Bronchial smooth muscle cell (primary cell): Measurements from ENCODE around the gene CAPN14. TPM values are rescaled to one million over a fixed set of nuclear protein-coding genes. Genes with fewer than 3 reads are reported as not detected.

Source experiments
- total RNA-seq: library from RNA; depleted of rRNA; stranded (reverse); fragments of >200 nt; gene quantifications from 2 replicates; pipeline ENCODE4 v1.2.1, GENCODE V29; 2014

The CAPN14 gene
- total RNA-seq = 0.16 and 0.17 TPM in 2 replicates

DNA sequence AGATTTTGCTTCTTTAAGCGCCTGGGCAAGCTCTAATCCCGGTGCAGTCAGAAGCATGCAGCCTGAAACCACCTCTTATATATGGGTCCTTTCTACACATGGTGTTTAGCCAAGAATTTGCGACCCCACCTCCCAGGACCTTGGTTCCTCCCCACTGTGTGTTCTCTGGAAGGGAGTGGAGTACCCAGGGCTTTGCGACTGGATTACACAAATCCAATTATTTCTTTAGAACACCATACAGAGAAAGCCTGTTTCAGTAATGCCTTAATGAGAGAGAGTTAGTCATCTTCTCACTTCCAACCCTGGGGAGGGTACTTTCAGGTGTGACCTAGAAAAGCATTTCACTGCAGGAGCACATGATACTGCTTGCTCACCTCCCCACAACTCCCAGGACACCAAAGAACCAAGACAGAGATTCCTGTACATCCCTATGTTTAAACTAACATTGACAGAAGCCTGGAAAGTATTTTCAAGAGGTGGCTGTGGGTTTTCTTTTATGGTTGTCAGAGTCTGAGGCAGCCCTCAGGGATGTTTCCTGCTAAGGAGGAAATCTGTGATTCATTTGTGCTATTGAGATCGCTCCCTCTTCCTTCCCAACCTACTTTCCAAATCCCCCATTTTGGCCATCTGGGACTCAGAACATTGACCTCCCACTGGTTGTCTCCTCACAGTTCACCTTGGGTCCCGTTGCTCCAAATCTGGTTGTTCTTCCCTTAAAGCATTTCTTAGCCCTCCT lies at the start of gene CAPN14:
CAPN14 (minus strand) TSS at position 51 of the 736 bp plus-strand sequence. CDS start 12,068 bp downstream, outside the sequence.

GRCh38 chr2:31233741-31234682 lies 16.7 kb upstream of the CAPN14 start, which contains the start of gene EHD3:
EHD3 (plus strand) TSS chr2:31234152; CDS start chr2:31234622, 470 bp downstream.

DNA sequence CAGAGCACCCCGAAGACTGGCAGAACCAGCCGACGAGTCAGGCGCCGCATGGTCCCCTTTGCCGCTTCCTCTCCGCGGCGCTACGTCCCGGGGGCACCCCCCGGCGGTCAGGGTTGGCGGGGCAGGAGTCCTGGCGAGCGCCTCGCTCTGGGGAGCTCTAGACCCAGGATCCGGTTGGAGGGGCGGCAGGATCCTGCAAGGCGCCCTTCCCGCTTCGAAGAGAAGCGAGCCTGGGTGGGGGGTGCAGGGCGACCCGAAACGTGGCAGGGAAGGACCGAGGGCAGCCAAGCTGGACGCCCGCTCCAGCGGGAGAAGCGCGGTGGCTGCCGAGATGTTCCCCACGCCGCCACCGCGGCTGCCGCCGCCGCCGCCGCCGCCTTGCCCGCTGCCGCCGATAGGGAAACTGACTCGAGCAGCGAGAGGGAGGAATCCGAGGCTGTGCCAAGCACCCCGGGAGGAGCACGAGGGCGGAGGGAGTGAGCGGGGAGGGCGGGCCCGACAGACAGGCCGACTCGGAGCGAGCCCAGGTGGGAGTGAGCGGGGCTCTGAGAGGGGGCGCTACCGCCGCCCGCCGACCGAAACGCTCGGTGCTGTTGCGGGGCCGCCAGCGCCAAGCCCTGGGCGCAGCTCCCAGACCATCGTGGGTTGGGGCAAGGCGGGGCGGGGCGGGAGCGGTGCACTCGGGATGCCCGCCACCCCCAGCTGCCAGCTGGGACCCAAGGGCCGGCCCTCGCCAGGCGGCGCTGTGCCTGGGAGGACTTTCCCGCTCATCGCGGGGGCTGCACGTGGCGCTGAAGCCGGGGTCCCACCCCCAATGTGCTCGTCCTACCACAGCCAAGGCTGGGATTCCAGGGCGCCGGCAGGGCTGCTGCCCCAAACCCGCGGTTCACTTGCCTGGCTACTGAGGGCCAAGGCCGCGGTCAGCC lies 79.0 kb downstream of the CAPN14 start, which contains the start of gene GALNT14:
GALNT14 (minus strand) TSS at position 404 of the 926 bp plus-strand sequence; CDS start at position 50, 354 bp downstream.

Other genes with a start within 250 kb of the CAPN14 start
- 0.17 TPM in 1 of 2 replicates, not detected in the other for gene GALNT14, start 79.1 kb downstream of the CAPN14 start, total RNA-seq
- gene EHD3, start 16.6 kb upstream of the CAPN14 start, total RNA-seq = 12.8 and 16.9 TPM in 2 replicates
- 0.16 and 0.17 TPM in 2 replicates for gene XDH, start 197.2 kb upstream of the CAPN14 start, total RNA-seq